ENCODE measurements around the gene BACH2. TPM values are rescaled to one million over a fixed set of nuclear protein-coding genes. Genes with fewer than 3 reads are reported as not detected.

Gene BACH2
- total and polyA plus RNA-seq, 2 of the 8 experiments (the other 6 are each of a cell fraction or from before 2014, with no cell fraction given), result 1.9 to 5.9 TPM

DNA sequence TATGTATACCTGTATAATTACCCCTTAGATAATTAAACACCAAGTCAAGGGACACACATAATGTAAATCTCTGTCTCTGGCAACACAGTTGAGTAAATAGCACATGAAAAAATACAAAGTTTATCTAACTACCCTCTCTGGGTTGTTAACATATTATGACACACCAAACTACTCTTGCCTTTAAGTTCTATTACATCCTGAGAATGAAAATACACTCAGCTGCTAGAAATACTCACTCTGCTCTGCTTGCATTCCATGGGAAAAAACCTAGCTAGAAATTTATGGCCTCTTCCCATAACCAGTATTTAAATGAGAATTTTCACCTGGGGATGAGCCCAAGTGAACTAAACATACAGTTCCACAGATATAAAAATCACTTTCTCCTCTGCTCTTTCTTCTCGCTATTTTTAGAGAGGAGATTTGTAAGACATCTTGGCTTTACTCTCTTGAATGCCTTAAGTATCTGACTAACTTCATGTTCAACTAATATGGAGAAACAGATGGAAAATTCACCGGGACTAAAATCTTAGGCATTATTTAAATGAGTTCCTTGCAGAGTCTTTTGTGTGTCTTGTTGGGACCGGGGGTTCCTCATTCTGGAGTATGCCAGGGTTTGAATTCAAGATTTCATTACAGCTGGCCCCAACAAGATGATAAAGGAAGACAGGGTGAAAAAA lies 261.5 kb downstream of the BACH2 start (continued):
- TF ChIP-seq CHD7 (IDR thresholded peaks at IDR 0.05; ENCODE audit: insufficient replicate concordance, low read length), result no peak
- TF ChIP-seq USF2 (IDR thresholded peaks at IDR 0.05; ENCODE audit: low read length), result no peak
